H1 (cell line): Measurements from ENCODE around the gene PHKG2. TPM values are rescaled to one million over a fixed set of nuclear protein-coding genes. Genes with fewer than 3 reads are reported as not detected.

Experiments
- CBX8 ChIP-seq: fragments of 300-800, 300-1000 bp; sonication (generic); IDR thresholded peaks from 2 replicates; pipeline ENCODE4 v1.7.1; 2016; ENCODE audit warnings: low read depth, low read length, borderline replicate concordance
- CHD2 ChIP-seq: IDR thresholded peaks from 2 replicates; pipeline ENCODE4 v1.6.1; 2012; ENCODE audit warnings: low read length, improper control_type of control experiment
- HDAC2 ChIP-seq, 2 experiments: fragments of 300-600 bp in 1 of 2; sonication (generic) in 1 of 2; IDR thresholded peaks; 2 replicates each; pipeline ENCODE4 v1.6.1; 2011 to 2012; ENCODE audit warnings: low read depth in 2 of 2, low read length in 2 of 2, mild to moderate bottlenecking in 2 of 2, moderate library complexity in 2 of 2, borderline replicate concordance in 1 of 2, inconsistent platforms in 1 of 2
- HDAC6 ChIP-seq: IDR thresholded peaks from one replicate; pipeline ENCODE4 v1.7.1; 2012; ENCODE audit warnings: low read depth, mild to moderate bottlenecking, inconsistent platforms, low read length, moderate library complexity
- MAFK ChIP-seq: IDR thresholded peaks from 2 replicates; pipeline ENCODE4 v1.6.1; 2012; ENCODE audit warnings: low read depth, mild to moderate bottlenecking, improper control_type of control experiment, low read length
- POLR2AphosphoS5 ChIP-seq: IDR thresholded peaks from 2 replicates; pipeline ENCODE4 v1.6.1; 2011; ENCODE audit warnings: low read depth, low read length
- RFX5 ChIP-seq: IDR thresholded peaks from 2 replicates; pipeline ENCODE4 v1.6.1; 2011; ENCODE audit warnings: low read depth, low read length, improper control_type of control experiment, borderline replicate concordance
- TBP ChIP-seq: IDR thresholded peaks from 2 replicates; pipeline ENCODE4 v1.6.1; 2011; ENCODE audit warnings: low read depth, low read length, improper control_type of control experiment
- TCF12 ChIP-seq: IDR thresholded peaks from 2 replicates; pipeline ENCODE4 v1.6.1; 2011; ENCODE audit warnings: low read depth, mild to moderate bottlenecking, low read length
- TEAD4 ChIP-seq: IDR thresholded peaks from 2 replicates; pipeline ENCODE4 v1.6.1; 2012; ENCODE audit warnings: low read depth, low read length, inconsistent platforms, mixed read lengths
- USF2 ChIP-seq: IDR thresholded peaks from 2 replicates; pipeline ENCODE4 v1.6.1; 2011; ENCODE audit warnings: low read length, improper control_type of control experiment
- polyA plus RNA-seq, 7 experiments: library from polyadenylated mRNA; depleted of rRNA in 3 of 7; stranded (reverse) in 5 of 7; unstranded in 2 of 7; fragments of >200 nt in 5 of 7; fragments of 200-250 nt in 2 of 7; gene quantifications; 1 replicate in 5 of 7; 2 replicates in 1 of 7; 4 replicates in 1 of 7; pipeline versions ENCODE4 v1.2.1 to v1.2.3, GENCODE V29; 2011 to 2013; ENCODE audit warnings: missing spikeins in 2 of 7, mixed read lengths in 2 of 7
- total RNA-seq: library from RNA; stranded (reverse); fragmentation: NEBNext Ultra II Directional; extraction: Animal tissue kit (Norgen Biotek cat#: 25700); gene quantifications from 2 replicates; pipeline ENCODE4 v1.2.1, GENCODE V29; 2021

PHKG2 gene
- total and polyA plus RNA-seq, 2 of the 8 experiments (the other 6 are each of a cell fraction or from before 2014, with no cell fraction given) = 36.0 to 53.4 TPM

- TF ChIP-seq CHD2 (no peak), USF2 (peak; percentile 94), TBP (peak; percentile 86), HDAC6 (no peak), TCF12 (no peak), TEAD4 (peak; percentile 18; the same call in 1 of the 2 replicates), CBX8 (no peak), MAFK (no peak), HDAC2 (IDR thresholded peaks at IDR 0.05; ENCODE audit: borderline replicate concordance in 1 of 2, low read depth in 2 of 2, low read length in 2 of 2) (no peak), POLR2AphosphoS5 (peak; percentile 78), RFX5 (0 out of 2 replicates have a peak, but pooled peaks have one; percentile 5)
Observed at GRCh38 chr16:30747799-30748633, at the start of gene PHKG2 (continued).
